Coronary artery (tissue), 2 donors: ENCODE measurements around the gene PRKCH.

Source experiments
- DNase-seq: peaks from one replicate; pipeline ENCODE4 v3.0.0-alpha.2; 2017; ENCODE audit warnings: low spot score
- H3K27ac ChIP-seq, 2 donors: fragments of 200-600 bp; sonication (generic); one replicate each; pipeline ENCODE4 v1.5.1; 2016 to 2019
- H3K4me3 ChIP-seq: fragments of 200-600 bp; sonication (generic); 2 replicates; pipeline ENCODE4 v1.5.1; 2016; ENCODE audit warnings: mild to moderate bottlenecking, moderate library complexity
- CTCF ChIP-seq: fragments of 200-600 bp; sonication (generic); IDR thresholded peaks from one replicate; pipeline ENCODE4 v1.5.1; 2019; ENCODE audit warnings: antibody characterized with exemption

PRKCH gene

DNA sequence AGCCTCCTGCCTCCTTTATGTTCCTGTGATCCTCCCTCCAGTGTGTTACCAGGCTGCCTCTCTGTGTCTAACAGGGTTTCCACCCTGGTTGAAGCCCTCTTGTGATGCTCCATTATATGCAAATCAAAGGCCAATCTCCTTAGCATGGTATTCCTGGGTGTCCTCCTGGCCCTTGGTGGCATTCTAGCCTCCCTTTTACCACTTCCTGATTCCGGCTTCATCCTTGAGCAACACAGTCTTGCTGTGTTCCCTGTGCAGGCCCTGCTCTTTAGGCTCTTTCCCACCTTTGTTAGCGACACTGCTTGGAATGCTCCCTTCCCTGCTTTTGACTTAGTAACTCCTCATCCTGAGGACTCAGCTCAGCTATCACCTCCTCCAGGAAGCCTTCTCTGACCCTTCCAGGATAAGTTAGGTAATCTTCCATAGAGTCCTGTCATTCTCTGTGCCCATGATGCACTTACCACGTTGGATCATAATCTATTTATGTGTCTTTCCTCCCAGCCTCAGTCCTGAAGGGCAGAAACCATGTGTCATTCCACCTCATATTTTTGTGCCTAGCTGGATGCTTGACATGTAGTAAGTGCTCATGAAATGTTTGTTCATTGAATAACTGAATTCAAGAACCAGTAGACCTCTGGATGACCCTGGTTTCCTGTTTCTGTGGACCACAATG, 37.3 kb downstream of the PRKCH start:
- no peak for TF ChIP-seq CTCF
- Histone ChIP-seq H3K27ac (no peak overlapping the region), H3K4me3 (no peak overlapping the region)
- DNase-seq: no peak

DNA sequence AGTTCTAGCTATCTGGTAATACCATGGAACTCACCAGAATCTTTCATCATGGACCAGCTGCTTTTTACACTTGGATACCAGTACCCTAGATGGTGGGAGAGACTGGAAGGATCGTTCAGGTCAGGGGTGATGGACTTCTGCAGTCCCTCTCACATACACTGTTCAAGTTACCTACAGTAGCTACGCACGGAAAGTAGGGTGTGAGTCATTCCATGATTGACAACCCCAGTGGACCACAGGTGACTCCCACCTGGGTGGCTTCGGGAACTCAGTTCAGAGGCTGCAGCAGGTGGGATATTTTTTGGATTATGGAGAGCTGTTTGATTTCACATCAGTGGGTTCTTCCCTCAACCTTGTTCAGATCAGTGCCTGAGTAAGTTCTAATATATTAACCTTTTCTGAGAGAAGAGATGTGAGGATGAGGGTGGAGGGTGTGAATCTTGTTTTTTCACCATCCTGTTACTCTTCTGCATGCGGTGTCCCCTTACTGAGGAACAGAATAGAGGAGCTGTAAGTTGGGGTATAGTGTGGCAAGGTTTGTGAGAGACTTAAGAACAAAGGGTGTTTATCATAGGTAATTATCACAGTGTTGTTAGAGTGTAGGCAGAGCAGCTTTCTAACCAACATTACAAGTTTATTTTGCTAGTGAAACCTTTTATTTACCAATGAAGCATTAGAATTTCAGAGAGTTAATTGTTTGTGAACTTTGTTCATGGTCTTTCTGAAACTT, 39.6 kb downstream of the PRKCH start:
- H3K4me3 ChIP-seq: no peak overlapping the region
- no peak for TF ChIP-seq CTCF
- H3K27ac ChIP-seq: no peak overlapping the region
- DNase-seq: no peak

- Histone ChIP-seq H3K27ac (no peak overlapping the region), H3K4me3 (no peak overlapping the region)
- no peak for TF ChIP-seq CTCF
- DNase-seq: no peak
These were observed 40.8 kb downstream of the PRKCH start for GRCh38 chr14:61362072-61362750.

- TF ChIP-seq CTCF: no peak
- DNase-seq: no peak
- Histone ChIP-seq H3K4me3 (no peak overlapping the region), H3K27ac (no peak overlapping the region)
These were observed 42.9 kb downstream of the PRKCH start for GRCh38 chr14:61364243-61364642.

GRCh38 chr14:61365667-61366212, 44.4 kb downstream of the PRKCH start:
- Histone ChIP-seq H3K4me3 (no peak overlapping the region), H3K27ac (no peak overlapping the region)
- no peak for DNase-seq
- no peak for TF ChIP-seq CTCF

GRCh38 chr14:61368114-61368710, 46.8 kb downstream of the PRKCH start:
- no peak for DNase-seq
- no peak overlapping the region for H3K27ac ChIP-seq
- no peak for TF ChIP-seq CTCF

More at GRCh38 chr14:61368114-61368710, 46.8 kb downstream of the PRKCH start:
- no peak overlapping the region for H3K4me3 ChIP-seq
